GM10248 (cell line): ENCODE data around the gene ARHGAP18.

Experiments
- CTCF ChIA-PET: fragments of 300-600 bp; sonication (Branson Sonifier 250); formaldehyde crosslinking; extraction: SDS; loops from one replicate; lab custom pipeline; 2021; ENCODE audit warnings: antibody characterized with exemption; lab: Yijun Ruan, JAX
- POLR2A ChIA-PET: fragments of 350-650 bp; sonication (Branson Sonifier 250); formaldehyde crosslinking; extraction: SDS; loops from one replicate; lab custom pipeline; 2020; ENCODE audit warnings: antibody characterized with exemption; lab: Yijun Ruan, JAX
- DNase-seq: peaks from one replicate; pipeline ENCODE4 v3.0.0; 2012; ENCODE audit errors: extremely low spot score
- TF ChIP-seq, protein P1 (sequence below): IDR thresholded peaks from 2 replicates; pipeline ENCODE4 v1.5.1; 2012; ENCODE audit warnings: mild to moderate bottlenecking, low read depth; ENCODE audit errors: extremely low read depth, missing control alignments, control extremely low read depth

The ARHGAP18 gene

DNA sequence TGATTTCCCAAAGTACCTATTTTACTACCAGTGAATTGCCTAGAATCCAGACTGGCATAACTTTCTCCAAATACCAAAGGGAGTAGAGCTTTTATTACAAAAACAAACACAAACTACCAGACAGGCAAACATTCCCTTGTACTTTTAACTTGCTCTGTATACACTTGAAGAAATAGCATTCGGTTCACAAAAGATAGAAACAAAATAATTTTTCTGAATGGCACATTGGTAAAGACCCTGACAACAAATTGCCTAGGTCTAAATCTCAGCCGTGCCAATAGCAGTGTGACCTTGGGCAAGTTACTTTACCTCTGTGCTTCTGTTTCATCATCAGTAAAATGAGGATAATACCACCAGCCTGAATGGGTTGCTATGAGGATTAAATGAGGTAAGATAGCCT is 15.9 kb downstream of the ARHGAP18 start:
- no peak for DNase-seq
- TF ChIP-seq, protein P1, sequence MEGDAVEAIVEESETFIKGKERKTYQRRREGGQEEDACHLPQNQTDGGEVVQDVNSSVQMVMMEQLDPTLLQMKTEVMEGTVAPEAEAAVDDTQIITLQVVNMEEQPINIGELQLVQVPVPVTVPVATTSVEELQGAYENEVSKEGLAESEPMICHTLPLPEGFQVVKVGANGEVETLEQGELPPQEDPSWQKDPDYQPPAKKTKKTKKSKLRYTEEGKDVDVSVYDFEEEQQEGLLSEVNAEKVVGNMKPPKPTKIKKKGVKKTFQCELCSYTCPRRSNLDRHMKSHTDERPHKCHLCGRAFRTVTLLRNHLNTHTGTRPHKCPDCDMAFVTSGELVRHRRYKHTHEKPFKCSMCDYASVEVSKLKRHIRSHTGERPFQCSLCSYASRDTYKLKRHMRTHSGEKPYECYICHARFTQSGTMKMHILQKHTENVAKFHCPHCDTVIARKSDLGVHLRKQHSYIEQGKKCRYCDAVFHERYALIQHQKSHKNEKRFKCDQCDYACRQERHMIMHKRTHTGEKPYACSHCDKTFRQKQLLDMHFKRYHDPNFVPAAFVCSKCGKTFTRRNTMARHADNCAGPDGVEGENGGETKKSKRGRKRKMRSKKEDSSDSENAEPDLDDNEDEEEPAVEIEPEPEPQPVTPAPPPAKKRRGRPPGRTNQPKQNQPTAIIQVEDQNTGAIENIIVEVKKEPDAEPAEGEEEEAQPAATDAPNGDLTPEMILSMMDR, result no peak
- CTCF ChIA-PET, result interaction anchor here (1.7 to 4.3 kb wide), 3 partner anchors 10 to 40 kb away, joined by 4 to 29 read pairs (median 8); partner anchors contain the start of gene ARHGAP18
- POLR2A ChIA-PET, result no interaction called here

DNA sequence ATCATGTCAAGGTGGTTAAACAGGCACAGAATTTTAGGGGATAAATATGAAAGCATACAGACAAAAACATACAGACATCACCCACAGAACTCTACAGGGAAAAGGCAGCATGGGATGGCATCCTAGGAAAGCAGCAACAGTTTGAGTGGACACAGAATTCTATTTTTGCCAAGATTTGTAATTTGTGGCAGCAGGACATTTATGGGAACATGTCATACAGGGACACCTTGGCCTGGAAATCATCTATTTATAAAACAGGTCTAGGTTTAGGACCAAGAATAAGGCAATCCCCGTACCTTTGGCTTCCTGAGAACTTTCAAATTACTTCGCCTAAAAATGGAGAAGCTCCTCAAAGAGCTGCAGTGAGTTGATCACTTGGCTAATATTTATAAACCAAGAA is 17.5 kb downstream of the ARHGAP18 start:
- CTCF ChIA-PET, result interaction anchor here (0.8 kb wide), 1 partner anchor 8 kb away, joined by 3 read pairs; no protein-coding TSS in a partner anchor
- POLR2A ChIA-PET, result no interaction called here
- DNase-seq, result no peak
- TF ChIP-seq, protein P1, result no peak

DNA sequence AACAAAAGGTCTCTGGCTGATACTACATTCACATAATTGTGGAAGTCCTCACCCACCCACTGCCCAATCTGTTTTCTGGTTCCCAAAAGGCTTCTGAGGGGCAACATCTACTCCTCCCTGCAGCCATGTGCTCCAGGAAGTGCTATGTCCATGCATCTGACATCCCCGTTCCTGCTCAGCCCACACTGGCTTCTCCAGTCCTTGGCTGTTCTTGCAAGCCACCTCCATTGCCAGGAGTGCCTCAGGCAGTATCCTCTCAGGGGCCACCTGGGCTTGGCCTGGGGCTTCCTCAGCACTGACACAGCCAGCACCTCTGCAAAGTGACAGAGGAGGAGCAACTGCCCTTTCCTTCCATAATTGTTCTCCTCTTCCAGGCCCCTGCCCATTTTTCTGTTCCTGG is 18.3 kb downstream of the ARHGAP18 start:
- ChIA-PET CTCF (no interaction called here), POLR2A (no interaction called here)
- TF ChIP-seq, protein P1, result no peak
- no peak for DNase-seq

DNA sequence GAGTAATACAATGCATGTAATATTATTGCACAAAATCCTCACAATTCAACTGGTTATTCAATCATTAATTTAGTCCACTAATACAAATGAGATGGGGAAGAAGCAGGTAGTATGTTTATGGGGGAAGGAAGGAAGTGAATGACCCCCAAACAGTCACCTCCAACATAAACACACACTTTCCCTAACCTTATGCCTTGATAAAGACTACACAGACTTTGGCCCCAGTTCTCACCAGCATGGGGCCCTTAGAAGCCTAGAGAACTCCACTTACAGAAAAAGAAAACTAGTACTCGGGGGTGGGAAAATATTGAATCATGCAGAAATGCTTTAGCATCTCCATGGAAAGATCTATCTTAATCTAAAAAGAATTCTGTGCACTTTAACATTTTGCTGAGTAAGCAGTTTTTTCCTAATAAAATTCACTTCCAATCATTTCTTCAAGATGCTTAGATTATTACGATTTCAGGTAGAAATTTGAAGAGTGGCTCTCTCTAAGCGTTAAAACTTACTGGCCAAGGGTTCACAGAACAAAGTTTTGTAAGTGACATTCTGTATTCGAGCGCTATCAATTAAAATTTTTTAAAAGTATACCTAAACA is 18.8 kb downstream of the ARHGAP18 start:
- ChIA-PET POLR2A (no interaction called here), CTCF (no interaction called here)
- TF ChIP-seq, protein P1, result no peak
- DNase-seq, result no peak

DNA sequence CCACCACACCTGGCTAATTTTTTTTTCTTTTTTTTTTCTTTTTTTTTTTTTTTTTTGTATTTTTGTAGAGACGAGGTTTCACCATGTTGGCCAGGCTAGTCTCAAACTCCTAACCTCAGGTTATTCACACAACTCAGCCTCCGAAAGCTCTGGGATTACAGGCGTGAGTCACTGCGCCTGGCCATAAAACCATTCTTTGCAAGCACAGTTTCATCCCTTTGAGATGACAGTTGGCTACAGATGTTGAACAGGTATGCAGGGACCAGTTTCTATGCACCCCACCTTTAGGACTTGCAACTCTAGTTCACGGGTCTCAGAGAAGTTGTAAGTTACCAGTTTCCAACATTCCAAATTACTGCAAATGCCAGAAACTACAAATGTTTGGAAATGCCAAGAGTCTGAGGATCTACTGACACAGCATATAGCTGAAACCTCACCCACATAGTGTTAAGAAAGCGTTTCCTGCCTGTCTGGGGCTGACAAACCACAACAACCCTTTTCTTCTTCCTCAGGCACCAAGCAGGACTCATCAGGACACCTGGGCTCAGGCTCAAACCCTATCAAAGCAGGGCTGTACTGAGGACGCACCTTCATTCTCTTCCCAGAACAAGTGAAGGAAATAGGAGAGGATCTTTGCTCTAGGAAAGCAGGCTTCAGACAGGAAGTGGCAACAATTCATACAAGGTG is 22.9 kb downstream of the ARHGAP18 start:
- peak; percentile 46 for DNase-seq
- CTCF ChIA-PET, result interaction anchor here (1.0 to 3.1 kb wide), 8 partner anchors 9 to 33 kb away, joined by 3 to 15 read pairs (median 6); no protein-coding TSS in a partner anchor
- TF ChIP-seq, protein P1, result no peak
- POLR2A ChIA-PET, result no interaction called here

DNA sequence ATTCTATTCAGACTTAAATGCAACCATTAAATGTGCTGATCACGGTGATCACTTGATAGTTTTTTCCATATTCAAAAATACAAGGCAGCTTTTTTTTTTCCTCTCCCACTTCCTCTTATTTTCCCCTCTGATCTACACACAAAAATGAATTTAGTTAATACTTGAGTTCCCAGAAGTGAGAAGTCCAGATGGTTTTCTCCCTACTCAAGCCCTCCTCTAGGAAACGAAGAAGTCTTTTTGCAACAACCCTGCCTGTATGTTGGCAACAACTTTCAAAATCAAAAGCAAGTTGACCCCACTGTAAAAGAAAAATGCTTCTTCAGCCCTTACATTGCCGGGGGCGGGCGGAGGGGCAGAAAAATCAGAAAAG is 24.3 kb downstream of the ARHGAP18 start:
- ChIA-PET POLR2A (no interaction called here), CTCF (interaction anchor here (1.0 to 2.4 kb wide), 4 partner anchors 10 to 23 kb away, joined by 3 to 13 read pairs (median 6); no protein-coding TSS in a partner anchor)
- no peak for DNase-seq
- TF ChIP-seq, protein P1, result no peak
